Tibial artery (tissue), 4 donors: Measurements from ENCODE around the gene ADARB1.
A peak's percentile ranks its signal among the peaks of the same experiment; 100 is the strongest.

Experiments used
- DNase-seq, 2 donors: peaks; one replicate each; pipeline ENCODE4 v3.0.0-alpha.2; 2019
- H3K27ac ChIP-seq, 2 donors: fragments of 200-600 bp; sonication (generic) in 1 of 2; 1 replicate in 1 of 2; 2 replicates in 1 of 2; pipeline ENCODE4 v1.5.1; 2018 to 2019; ENCODE audit warnings: mild to moderate bottlenecking in 1 of 2
- H3K27me3 ChIP-seq, 2 donors: fragments of 200-600 bp; sonication (generic) in 1 of 2; one replicate each; pipeline versions ENCODE4 v1.5.1 to v1.6.0; 2016 to 2019
- H3K36me3 ChIP-seq, 3 donors: fragments of 200-600 bp; sonication (generic) in 2 of 3; one replicate each; pipeline ENCODE4 v1.5.1; 2016 to 2019; ENCODE audit warnings: mild to moderate bottlenecking in 2 of 3
- H3K4me1 ChIP-seq, 4 donors: fragments of 200-600 bp; sonication (generic) in 2 of 4; 1 replicate in 3 of 4; 2 replicates in 1 of 4; pipeline ENCODE4 v1.5.1; 2016 to 2019
- H3K4me3 ChIP-seq, 2 donors: fragments of 200-600 bp; sonication (generic) in 1 of 2; 1 replicate in 1 of 2; 2 replicates in 1 of 2; pipeline ENCODE4 v1.5.1; 2018 to 2019; ENCODE audit warnings: mild to moderate bottlenecking in 2 of 2
- H3K9me3 ChIP-seq, 3 donors: fragments of 200-600 bp; sonication (generic) in 1 of 3; one replicate each; pipeline ENCODE4 v1.5.1; 2016 to 2019
- intact Hi-C: fragments of 100-400 bp; cut with DNase I; formaldehyde crosslinking; loops from one replicate; pipeline ENCODE4 v1.15.0; 2023; ENCODE audit warnings: low total_unique reads
- TF ChIP-seq, protein P1 (sequence below), 2 experiments: fragments of 200-600 bp in 1 of 2; fragments of 450-650 bp in 1 of 2; IDR thresholded peaks; one replicate each; pipeline ENCODE4 v1.5.1; 2017 to 2019; ENCODE audit warnings: antibody characterized with exemption in 2 of 2, mild to moderate bottlenecking in 1 of 2, moderate library complexity in 1 of 2

ADARB1 gene

GRCh38 chr21:45029298-45029947 is 45.0 kb upstream of the ADARB1 start:
- no peaks in the 10 kb centered on the region for H3K36me3 ChIP-seq

DNA sequence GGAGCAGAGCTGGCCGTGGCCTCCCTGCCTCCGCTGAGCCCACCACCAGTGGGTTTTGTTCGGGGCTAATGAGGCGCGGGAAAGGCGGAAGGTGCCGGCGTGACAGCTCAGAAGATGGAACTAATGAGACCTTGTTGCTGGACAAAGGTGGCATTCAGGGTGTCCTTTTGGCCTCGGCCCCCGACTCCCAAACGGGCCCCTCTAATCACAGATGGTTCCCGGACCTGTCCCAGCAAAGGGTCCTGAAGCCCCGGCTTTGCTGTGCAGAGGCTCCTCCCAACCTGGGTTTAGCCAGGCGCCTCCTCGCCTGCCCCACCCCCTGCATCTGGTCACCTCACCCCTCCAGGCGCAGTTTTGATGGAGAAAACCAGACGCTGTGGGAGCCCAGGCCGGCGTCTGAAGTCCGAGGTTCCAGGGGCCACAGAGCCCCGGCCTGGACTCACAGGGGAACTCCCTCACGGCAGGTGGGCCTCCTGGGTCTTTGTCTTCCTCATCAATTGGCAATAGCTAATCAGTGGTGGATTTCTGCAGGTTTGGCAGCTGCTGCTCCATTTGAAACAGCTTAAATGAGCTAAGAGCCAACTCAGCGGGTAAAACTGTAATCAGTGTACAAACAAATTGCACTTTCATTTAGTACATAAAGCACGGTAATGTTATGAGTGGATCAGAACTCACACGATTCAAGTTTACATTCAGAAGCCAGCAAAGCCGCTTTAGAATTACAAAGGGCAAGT is 44.3 kb upstream of the ADARB1 start:
- Histone ChIP-seq H3K36me3 (no peaks in the 10 kb centered on the region), H3K27ac (peak overlapping the region; percentile 97 to 98), H3K4me3 (no peak overlapping the region), H3K27me3 (no peaks in the 10 kb centered on the region), H3K9me3 (no peaks in the 10 kb centered on the region), H3K4me1 (peaks cover 10 to 90% (median 75%) of the 10 kb centered on the region in 4 donors)
- DNase-seq: no peak
- intact Hi-C loops: loop anchor here (5.0 kb wide), 1 partner anchor 48 kb away; no protein-coding TSS in a partner anchor
- TF ChIP-seq, protein P1, sequence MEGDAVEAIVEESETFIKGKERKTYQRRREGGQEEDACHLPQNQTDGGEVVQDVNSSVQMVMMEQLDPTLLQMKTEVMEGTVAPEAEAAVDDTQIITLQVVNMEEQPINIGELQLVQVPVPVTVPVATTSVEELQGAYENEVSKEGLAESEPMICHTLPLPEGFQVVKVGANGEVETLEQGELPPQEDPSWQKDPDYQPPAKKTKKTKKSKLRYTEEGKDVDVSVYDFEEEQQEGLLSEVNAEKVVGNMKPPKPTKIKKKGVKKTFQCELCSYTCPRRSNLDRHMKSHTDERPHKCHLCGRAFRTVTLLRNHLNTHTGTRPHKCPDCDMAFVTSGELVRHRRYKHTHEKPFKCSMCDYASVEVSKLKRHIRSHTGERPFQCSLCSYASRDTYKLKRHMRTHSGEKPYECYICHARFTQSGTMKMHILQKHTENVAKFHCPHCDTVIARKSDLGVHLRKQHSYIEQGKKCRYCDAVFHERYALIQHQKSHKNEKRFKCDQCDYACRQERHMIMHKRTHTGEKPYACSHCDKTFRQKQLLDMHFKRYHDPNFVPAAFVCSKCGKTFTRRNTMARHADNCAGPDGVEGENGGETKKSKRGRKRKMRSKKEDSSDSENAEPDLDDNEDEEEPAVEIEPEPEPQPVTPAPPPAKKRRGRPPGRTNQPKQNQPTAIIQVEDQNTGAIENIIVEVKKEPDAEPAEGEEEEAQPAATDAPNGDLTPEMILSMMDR (IDR thresholded peaks at IDR 0.05): no peak

More at GRCh38 chr21:45029298-45029947, 45.0 kb upstream of the ADARB1 start:
- peak overlapping the region; percentile 97 to 98 for H3K27ac ChIP-seq
- intact Hi-C loops: no loop called here
- H3K9me3 ChIP-seq: no peaks in the 10 kb centered on the region
- peaks cover 10 to 83% (median 68%) of the 10 kb centered on the region in 4 donors for H3K4me1 ChIP-seq
- H3K27me3 ChIP-seq: no peaks in the 10 kb centered on the region
- TF ChIP-seq, protein P1 (IDR thresholded peaks at IDR 0.05): no peak
- peak; percentile 61 to 78 for DNase-seq
- H3K4me3 ChIP-seq: no peak overlapping the region

- no peaks in the 10 kb centered on the region for H3K9me3 ChIP-seq
- H3K27me3 ChIP-seq: no peaks in the 10 kb centered on the region
- peak overlapping the region; percentile 10 to 30 for H3K4me3 ChIP-seq
- peak; percentile 53 to 84 for DNase-seq
- H3K4me1 ChIP-seq: peaks cover 10 to 94% (median 80%) of the 10 kb centered on the region in 4 donors
- intact Hi-C loops: loop anchor here (5.0 kb wide), 1 partner anchor 49 kb away; no protein-coding TSS in a partner anchor
- H3K36me3 ChIP-seq: no peaks in the 10 kb centered on the region
- peak overlapping the region; percentile 97 to 98 for H3K27ac ChIP-seq
- TF ChIP-seq, protein P1 (IDR thresholded peaks at IDR 0.05): no peak
Observed at GRCh38 chr21:45030682-45031570, 43.5 kb upstream of the ADARB1 start.

- DNase-seq: peak in 1 of 2 donors; percentile 67
- H3K4me1 ChIP-seq: peaks cover 10 to 89% (median 75%) of the 10 kb centered on the region in 4 donors
- H3K9me3 ChIP-seq: no peaks in the 10 kb centered on the region
- no peaks in the 10 kb centered on the region for H3K27me3 ChIP-seq
- intact Hi-C loops: loop anchor here (5.0 kb wide), 1 partner anchor 49 kb away; no protein-coding TSS in a partner anchor
- peak overlapping the region; percentile 97 to 98 for H3K27ac ChIP-seq
- TF ChIP-seq, protein P1 (IDR thresholded peaks at IDR 0.05): no peak
- H3K36me3 ChIP-seq: no peaks in the 10 kb centered on the region
- H3K4me3 ChIP-seq: no peak overlapping the region
Observed at GRCh38 chr21:45031571-45032191, 42.7 kb upstream of the ADARB1 start.

GRCh38 chr21:45032332-45032731 is 42.0 kb upstream of the ADARB1 start:
- Histone ChIP-seq H3K27me3 (no peaks in the 10 kb centered on the region), H3K9me3 (no peaks in the 10 kb centered on the region), H3K27ac (peak overlapping the region; percentile 97 to 98), H3K4me3 (no peak overlapping the region), H3K36me3 (no peaks in the 10 kb centered on the region), H3K4me1 (peaks cover 10 to 87% (median 71%) of the 10 kb centered on the region in 4 donors)
- TF ChIP-seq, protein P1 (IDR thresholded peaks at IDR 0.05): no peak
- peak in 1 of 2 donors; percentile 75 for DNase-seq
- intact Hi-C loops: loop anchor here (5.0 kb wide), 1 partner anchor 50 kb away; no protein-coding TSS in a partner anchor
